ENCODE measurements around the gene KRTAP9-8.

GRCh38 chr17:41223821-41224220, 14.0 kb upstream of the KRTAP9-8 start:
- TF ChIP-seq JUND (IDR thresholded peaks at IDR 0.05) (no peak), EZH2 (IDR thresholded peaks at IDR 0.05) (no peak), EZH2phosphoT487 (IDR thresholded peaks at IDR 0.05; ENCODE audit: borderline replicate concordance) (no peak), SIN3A (IDR thresholded peaks at IDR 0.05; ENCODE audit: low read depth) (no peak), RAD21 (IDR thresholded peaks at IDR 0.05; ENCODE audit: low read depth) (no peak), POLR2A (IDR thresholded peaks at IDR 0.05; ENCODE audit: borderline replicate concordance, extremely low read depth, insufficient read depth, insufficient read length) (no peak), YY1 (IDR thresholded peaks at IDR 0.05; ENCODE audit: extremely low read depth, insufficient replicate concordance, low read depth, low read length) (no peak), POLR2AphosphoS5 (IDR thresholded peaks at IDR 0.05; ENCODE audit: low read depth, low read length) (no peak)

Measured in HCT116 (cell line).